Pulmonary artery endothelial cell (primary cell): Measurements from ENCODE around the gene LTBP2. TPM values are rescaled to one million over a fixed set of nuclear protein-coding genes. Genes with fewer than 3 reads are reported as not detected.
A peak's percentile ranks its signal among the peaks of the same experiment; 100 is the strongest.

Experiments
- DNase-seq: peaks from one replicate; pipeline ENCODE4 v3.0.0-alpha.2; 2011; ENCODE audit warnings: low read depth, low spot score
- total RNA-seq: library from RNA; depleted of rRNA; stranded (reverse); fragments of >200 nt; gene quantifications from 2 replicates; pipeline ENCODE4 v1.2.3, GENCODE V29; 2014

LTBP2 gene
- total RNA-seq, 1 donor from 2014 or later: 232 TPM

DNA sequence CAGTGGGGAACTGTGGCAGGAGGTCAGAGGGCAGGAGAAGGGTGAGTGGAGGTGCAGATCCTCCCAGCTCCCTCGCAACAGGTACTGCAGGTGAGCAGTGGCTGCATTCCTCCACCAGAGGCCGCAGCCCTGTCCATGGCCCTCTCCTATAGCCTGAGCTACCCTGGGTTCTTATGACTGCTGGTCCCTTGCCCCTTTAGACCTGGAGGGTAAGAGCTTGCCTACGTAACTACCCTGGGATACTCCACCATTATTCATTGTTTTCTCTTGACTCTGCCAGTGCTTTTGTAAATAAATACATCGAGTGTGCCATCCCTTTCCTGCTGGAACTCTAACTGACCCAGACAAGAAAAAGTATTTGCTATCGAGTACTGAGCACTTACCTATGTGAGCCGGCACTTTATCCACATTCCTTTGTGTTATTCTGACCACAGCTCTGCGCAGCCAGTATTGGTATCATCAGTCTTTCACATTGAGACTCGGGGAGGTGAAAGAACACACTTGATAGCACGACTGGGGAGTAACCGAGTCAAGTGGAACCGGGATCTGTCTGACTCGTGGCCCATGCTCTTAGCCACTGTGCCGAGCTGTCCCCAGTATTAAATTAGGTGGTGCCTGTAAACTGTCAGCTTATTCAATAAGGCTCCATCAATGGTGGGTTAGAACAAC lies 38.5 kb downstream of the LTBP2 start:
- no peak for DNase-seq

DNA sequence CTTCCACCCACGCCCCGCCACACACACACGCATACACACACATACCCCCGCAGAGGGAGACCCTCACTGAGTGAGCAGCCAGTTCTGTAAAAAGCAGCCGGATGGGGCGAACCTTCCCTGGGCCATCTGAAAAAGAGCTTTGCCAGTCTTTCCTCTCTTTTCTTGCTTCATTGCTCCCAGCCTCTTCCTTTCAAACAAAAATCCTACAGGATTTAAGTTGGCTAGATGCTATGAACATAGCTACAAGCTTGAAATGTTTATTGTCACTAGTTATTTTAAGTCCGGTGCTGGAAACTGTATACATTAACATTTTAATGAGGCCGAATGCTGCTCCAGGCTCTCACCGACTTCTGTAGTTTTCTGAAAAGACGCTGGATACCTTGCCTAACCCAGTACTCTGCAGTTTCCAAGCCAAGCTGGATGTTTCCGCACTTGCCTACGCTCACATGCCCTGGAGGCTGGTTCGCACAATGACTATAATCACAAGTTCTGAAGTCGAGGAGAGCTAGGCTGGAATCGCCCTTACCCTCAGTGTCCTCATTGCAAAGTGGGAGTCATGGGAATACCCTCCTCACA lies 39.2 kb downstream of the LTBP2 start:
- no peak for DNase-seq

DNA sequence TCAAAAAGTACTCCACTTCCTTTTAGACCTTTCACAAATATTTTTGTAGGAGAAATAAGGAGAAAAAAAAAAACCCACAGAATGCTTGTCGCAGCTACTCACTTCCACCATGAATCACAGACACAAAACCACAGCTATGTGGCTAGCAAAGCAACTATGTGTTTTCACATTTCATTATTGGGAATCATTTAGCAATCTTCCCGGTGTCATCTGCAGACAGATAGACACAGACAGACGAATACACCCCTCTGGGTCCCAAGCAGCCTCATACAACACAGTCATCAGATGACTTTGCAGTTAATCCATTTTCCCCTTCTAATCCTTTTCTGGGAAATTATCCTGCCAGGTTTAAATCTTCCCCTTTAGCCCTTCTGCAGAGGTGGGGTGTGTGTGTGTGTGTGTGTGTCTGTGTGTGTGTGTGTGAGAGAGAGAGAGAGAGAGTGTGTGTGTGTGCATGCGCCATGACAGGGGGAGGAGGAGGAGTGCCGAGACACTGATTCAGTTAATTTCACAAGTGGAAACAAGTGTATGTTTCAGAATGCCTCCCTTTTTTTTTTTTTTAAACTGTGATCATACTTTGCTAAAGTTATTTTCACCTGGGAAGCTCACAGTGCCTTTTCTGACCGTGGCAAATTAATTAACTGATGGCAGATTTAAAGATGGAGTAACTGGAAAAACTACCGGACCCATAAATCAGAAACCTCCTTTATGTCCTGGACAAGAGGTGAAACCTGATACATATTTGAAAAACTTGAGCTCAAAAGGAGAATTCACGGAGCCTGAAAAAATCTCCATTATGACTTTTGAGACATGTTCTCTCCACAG lies 39.9 kb downstream of the LTBP2 start:
- peak; percentile 66 for DNase-seq

DNA sequence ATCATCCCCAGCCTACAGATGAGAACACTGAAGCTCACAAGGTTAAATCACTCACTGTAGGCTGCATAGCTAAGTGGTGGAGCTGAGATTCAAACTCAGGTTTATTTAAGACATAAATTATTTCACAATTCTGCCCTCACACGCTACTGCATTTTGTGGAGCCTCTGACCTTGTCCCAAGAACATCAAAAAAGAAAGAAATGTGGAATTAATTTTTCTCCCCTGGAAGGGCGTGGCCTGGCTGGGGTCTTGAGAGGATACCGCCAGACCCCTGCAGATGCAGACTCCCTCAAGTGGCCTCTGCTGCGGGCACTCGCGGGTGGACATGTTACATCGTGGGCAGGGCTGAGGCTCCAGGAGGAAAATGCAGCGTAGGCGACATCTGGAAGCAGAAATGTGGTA lies 40.6 kb downstream of the LTBP2 start:
- no peak for DNase-seq

DNA sequence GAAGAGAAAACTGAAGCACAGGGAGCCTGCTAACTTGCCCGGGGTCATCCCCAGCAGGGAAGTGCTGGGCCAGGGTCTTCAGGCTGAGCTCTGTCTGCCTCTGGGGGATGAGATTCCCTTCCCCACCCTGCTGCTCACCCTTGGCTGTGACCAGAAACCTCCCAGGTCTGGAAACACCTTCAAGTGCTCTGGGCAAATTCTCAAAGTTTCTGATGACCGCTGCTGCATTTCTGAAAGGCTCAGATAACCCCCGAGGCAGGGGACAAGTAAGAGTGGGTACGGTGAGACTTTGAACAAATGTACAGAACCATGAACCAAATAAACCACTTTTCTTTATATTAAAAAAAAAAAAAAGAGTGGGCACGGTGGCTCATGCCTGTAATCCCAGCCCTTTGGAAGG lies 41.3 kb downstream of the LTBP2 start:
- DNase-seq: no peak

DNA sequence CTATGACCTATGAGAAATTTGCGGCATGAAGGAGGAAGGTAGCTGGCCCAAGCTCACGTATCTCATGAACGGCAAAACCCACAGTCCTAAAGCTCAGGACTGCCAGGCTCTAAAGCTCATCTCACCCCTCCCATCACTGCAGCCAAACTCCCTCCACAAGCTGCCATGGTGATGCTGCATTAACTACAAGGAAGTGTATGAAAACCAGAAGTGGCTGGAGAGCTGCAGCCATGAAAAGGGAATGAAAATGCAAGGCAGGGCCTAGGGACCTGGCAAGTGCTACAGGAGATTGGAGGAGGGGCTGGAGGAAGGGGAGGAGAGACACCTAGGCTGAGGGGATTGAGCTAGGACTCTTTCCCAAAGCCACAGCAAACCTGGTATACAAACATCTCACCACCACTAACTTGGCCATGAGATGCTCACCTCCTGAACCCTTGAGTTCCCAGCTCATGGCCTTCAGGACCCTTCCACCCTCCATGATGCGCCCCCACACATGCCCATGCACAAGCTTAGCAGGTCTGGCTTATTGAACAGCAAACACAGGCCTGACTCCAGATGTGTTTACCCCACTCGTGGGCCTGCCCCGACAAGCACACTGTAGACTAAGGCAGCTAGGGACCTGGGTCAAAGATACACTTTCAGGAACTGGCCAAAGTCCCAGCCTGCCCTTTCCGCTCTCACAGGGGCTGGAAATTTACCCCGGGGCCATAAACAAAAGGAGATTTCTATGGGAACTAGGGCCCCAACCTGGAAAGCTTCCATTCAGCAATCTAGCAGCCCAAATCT lies 42.0 kb downstream of the LTBP2 start:
- peak; percentile 35 for DNase-seq

DNA sequence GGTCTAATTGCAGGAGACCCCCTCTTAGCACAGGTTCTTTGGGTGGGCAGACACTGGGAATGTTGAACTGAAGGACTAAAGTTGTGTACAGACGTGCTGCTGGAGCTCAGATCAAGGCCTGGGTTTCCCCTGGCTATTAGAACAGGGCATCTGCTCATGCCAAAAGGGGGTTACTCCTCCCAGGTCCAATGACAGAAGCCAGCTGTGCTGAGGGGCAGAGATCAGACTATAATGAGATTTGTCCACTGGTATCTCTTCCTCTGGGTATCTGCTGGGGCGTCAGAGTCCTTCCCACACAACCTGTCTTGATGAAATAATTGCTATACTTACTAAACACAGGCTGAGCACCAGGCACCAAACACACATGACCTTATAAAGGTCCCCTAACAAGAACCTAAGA lies 42.6 kb downstream of the LTBP2 start:
- no peak for DNase-seq

DNA sequence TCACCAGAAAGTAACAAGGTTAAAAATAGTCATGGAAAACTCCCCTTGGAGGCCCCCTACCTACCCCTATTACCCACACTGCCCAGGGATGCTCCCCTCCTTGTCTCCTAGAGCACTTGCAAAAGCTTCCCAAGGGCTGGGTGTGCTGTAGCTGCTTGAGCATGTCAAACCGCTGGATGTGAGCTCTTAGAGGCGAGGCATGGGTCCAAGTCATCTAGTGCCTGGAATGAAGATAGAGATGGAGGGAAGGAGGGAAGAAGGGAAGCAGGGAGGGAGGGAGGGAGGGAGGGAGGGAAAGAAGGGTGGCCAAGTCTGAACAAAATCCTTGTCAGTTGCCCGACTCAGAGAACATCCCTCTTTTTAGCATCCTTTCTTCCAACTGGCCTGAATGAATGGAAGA lies 43.1 kb downstream of the LTBP2 start:
- no peak for DNase-seq

DNA sequence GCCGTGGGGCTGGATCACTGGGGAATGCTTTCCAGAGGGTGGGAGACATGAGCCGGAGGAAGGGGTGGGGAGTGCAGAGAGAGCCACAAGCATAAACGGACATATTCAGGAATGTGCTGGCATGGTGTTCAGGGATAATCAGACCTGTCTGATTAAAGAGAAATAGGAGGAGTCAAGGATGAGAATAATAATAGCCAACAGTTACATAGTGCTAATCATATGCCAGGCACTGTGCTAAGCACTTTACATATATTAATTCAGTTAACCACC lies 43.7 kb downstream of the LTBP2 start:
- DNase-seq: no peak

DNA sequence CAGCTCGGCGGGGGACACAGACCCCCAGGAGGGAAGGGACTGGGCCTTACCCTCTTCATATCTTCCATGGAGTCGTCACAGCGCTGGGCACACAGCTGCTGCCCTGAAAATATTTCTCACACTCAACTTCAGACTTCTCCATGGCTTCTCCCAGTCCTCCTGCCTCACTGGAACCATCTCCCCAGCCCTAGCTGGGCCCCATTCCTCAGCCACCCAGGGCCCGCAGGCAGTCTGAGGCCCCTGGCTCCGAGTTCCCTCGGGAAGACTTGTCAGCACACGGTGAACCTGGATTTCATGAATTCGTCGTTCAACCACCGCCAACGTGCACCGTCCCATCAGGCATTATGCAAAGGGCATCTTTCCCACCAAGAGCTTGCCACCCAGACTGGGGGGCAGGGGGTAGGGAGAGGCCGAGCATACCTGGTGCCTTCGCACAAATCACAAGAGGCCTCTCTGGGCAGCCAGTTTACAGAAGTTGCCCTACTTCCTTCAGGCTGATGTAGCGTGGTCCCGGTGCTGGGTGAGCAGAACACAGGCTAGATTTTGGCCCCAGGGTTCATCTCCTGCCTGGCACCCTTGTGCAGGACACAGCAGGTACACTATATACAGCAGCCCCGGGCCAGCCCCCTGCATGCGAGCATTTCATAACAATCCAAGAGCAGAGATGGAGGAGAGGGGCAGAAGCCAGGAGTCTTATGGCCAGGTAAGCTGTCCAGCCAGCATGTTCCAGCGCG lies 44.2 kb downstream of the LTBP2 start:
- no peak for DNase-seq

DNA sequence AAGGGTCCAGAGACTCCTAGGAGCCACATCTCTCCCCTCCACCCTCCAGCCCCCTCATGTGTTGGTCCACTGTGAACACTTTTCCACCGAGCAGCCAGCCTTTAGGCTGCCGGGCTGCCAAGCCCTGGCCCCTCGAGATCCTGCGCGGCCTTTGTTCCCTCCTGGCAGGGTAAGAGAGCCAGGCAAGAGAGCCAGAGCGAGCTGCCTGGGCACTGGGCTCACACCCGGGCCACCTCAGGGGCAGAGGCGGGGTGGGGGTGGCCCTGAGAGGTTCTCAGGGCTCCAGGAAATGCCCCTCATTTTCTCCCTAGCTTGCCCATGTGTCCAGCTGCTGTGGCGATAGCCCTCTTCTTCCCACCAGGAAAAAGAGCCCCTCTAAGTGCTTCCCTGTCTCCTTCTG lies 44.8 kb downstream of the LTBP2 start:
- DNase-seq: no peak

DNA sequence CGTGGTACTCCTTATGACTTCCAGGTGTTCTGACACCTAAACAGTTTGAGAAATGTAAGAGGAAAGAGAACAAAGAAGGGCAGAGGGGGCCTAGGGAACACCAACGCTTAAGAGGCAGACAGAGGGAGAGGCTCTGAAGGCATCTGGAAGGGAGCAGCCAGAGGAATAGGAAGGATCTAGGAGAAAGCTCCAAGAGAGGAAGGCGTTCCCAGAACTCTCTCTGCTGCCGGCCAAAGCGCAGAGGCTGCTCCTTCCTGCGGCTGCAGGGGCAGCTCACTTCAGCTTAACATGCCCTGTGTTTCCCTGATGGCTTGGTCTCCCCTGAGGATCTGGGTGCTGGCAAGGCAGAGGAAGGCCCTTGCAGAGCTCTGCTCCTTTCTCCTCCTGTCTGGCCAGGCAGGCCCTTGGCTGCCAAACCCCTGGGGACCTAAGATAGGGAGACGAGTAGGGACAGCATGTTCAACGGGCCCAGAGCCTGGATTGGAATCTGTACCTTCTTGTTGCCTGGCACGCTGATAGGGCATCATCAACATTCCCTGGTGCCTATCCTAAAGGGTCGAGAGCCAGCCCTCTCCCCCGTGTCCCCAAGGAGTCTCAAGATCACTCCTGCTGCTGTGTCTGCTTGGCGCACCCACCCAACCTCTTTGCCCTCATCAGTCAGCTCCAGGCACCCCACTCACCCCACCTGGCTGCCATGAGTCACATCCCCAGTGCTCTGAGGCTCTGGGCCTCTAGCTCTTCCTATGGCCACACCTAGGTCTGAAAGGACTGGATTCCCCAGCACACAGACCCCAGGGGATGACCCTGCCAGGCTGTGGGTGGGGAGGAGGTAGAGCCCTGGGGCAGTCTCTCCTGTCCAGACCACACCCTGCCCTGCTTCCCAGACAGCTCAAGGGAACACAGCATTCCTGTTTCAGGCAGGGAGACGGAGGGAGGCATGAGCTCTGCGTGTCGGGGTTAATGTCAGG lies 45.6 kb downstream of the LTBP2 start:
- DNase-seq: no peak

DNA sequence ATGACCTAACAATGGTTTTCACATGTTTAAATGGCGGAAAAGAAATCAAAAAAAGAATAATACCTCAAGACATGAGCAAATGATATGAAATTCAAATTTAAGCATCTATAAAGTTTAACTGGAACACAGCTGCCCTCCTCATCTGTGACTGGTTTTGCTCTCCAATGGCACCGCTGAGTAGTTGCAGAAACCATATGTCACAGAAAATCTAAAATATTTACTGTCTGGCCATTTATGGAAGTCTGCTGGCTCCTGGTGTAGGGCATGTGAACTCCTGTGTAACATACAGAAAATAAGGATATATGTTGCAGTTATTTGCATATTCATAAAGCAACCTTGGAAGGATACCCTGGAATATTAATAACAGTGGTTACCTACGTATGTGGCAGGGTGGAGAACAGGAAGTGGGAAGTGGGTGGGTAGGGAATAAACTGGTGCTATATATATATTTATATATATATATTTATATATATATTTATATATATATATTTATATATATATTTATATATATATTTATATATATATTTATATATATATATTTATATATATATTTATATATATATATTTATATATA lies 48.4 kb downstream of the LTBP2 start:
- no peak for DNase-seq

DNA sequence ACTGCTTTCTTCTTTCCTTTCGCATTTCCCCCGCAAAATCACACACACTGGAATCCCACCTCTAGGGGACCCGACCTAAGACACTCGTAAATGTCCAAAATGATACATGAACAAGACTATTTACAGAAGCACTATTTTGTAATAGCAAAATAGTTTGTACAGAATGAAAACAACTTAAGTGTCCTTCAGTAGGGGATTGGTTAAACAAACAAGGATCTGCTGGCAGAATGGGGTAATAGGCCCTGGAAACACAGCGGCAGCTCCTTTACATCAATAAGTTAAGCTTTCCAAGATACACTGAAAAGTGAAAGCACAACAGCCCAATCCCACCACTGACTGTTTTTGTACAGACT lies 48.8 kb downstream of the LTBP2 start:
- DNase-seq: no peak

DNA sequence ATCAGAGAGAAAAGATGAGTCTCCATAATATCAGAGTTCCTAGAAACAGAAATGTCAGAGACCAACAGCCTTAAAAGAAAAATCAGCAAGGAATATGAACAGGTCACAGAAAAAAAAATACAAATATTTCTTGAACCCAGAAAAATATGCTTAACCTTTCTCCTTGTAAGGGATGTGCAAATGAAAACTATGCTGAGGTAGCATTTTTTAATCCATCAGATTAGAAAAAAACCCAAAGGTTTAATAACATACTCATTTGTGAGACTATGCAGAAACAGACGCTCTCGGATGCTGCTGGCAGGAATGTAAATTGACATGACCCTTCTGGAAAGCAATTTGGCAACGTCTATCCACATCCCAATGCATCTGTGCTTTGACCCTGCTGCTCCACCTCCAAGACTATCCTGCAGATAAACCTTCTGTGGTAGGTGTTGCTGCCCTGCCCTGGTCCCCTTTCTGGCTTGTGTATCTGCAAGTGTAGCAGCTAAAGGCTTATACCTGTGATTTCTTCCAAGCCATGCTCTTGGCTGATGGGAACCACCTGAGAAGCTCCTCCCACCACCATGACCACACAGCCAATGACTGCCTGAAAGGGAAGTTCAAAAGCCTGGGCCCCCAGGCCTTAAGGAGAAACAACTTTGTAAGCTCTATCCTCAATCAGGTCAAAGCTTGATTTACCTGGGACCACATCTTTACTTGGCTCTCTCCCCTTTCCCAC lies 49.4 kb downstream of the LTBP2 start:
- no peak for DNase-seq

DNA sequence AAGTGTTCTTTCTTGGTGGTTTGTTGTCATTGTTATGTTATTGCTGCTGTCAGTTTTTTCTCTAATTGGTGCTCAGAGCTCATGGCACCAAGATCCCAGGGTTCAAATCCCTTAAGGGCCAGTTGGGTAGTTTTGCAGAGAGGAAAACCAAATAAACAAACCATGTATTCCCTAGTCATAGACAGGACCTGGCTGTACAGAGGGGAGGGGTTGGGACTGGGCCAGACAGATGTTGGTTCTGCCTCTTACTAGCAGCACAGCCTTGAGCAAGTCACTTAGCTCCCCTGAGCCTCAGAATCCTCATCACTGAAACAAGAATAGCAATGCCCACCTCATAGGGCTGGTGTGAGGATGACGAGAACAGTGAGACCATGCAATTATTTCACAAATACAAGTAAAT lies 53.4 kb downstream of the LTBP2 start:
- no peak for DNase-seq

DNA sequence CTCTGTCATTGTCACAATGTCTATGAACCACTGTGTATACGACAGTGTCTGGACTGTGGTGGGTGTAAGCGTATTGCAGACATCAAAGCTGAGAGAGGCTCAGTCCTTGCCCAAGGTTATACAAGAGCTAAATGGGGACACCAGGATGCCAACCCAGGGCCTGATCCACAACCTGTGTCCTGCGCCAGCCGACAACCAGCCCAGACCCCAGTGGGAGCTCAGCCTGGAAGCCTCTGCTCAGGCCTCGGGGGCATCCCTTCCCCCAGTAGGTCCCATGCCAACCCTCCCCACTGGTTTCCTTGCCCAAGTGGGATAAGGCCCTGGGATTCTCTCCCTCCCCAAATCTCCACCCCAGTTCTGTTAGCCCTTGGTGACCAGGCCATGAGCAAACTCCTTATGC lies 54.3 kb downstream of the LTBP2 start:
- no peak for DNase-seq

DNA sequence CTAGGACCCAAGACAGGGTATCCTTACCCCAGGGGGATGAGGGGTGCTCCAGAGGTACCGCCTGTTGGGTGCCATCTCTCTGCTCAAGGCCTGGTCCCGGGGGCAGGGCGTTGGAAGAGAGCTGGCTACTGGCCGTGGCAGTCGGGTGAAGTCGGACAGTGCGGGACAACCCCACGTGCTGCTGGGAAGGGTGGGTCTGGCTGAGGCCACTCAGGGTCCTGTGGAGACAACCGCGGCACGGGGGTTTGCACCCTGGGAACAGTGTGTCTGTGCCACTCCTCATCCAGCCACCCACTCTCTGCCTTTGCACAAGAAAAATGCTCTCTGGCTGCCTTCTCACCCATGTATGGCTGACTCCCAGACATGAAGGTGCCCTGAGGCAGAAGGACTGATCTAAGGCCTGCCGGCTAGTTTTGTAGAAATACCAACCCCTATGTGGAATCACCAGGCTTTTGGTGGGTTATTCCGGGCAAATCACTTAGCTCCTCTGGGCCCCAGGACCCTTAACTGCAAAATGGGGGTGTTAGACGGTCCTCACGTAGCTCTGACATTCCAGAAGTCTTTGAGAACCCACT lies 56.5 kb downstream of the LTBP2 start:
- DNase-seq: no peak

DNA sequence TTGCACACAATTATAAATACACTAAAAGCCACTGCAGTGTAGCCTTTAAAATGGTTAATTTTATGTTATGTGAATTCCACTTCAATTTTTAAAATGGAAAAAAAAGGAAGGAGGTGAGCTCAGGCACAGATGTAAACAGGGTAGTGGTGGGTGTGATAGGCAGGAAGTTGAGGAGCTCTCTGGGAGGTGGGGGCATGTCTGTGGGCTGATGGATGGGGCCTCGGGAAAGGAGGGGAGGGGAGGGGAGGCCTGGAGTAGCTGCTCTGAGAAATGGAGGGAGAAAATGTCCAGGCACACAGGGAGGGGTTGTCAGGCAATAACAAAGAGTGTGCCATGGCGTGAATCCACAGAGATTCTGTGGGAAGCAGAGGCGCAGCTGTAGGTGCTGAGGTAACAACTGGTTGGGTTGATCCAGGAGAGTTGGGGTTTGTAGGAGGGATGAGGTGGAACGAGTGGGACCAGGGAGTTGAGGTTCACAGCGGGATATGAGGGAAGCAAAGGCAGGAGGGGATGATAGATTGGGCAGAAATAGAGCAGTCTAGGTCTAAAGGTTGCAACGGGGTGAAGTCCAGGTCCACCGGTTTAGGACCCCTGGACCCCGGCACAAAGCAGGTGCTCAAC lies 57.2 kb downstream of the LTBP2 start:
- no peak for DNase-seq
